Activated B cell treated with CpG ODN at 0.5 μM for 24 hours (primary cell): ENCODE data around the gene CPN2. TPM values are rescaled to one million over a fixed set of nuclear protein-coding genes. Genes with fewer than 3 reads are reported as not detected.

Experiments
- ATAC-seq: fragments of 200-7000 bp; cut with Tn5 transposase; one replicate; pipeline ENCODE4 v1.10.0; 2021; ENCODE audit warnings: low read depth, mild to moderate bottlenecking, moderate library complexity
- CTCF ChIA-PET: fragments of 350-600 bp; sonication (Branson Sonifier 250); formaldehyde crosslinking; loops from one replicate; lab custom pipeline; 2021; ENCODE audit warnings: antibody characterized with exemption; lab: Charles Lee
- POLR2A ChIA-PET: fragments of 350-600 bp; sonication (Branson Sonifier 250); formaldehyde crosslinking; loops from one replicate; lab custom pipeline; 2021; ENCODE audit warnings: antibody characterized with exemption; lab: Charles Lee
- DNase-seq: peaks from one replicate; pipeline ENCODE4 v3.0.0; 2022
- H3K27ac Mint-ChIP-seq: one replicate; pipeline ENCODE4 v1.8.0; 2020; ENCODE audit warnings: mixed read lengths
- H3K27me3 Mint-ChIP-seq: one replicate; pipeline ENCODE4 v1.8.0; 2021; ENCODE audit warnings: mixed read lengths
- H3K36me3 Mint-ChIP-seq: one replicate; pipeline ENCODE4 v1.8.0; 2021; ENCODE audit warnings: low read depth, mixed read lengths
- H3K4me1 Mint-ChIP-seq: one replicate; pipeline ENCODE4 v1.8.0; 2021; ENCODE audit warnings: mixed read lengths
- H3K4me3 Mint-ChIP-seq: one replicate; pipeline ENCODE4 v1.8.0; 2020; ENCODE audit warnings: mild to moderate bottlenecking, mixed read lengths
- H3K9me3 Mint-ChIP-seq: one replicate; pipeline ENCODE4 v1.8.0; 2020; ENCODE audit warnings: mixed read lengths
- CTCF ChIP-seq: fragments of 200-600 bp; IDR thresholded peaks from one replicate; pipeline ENCODE4 v1.8.0; 2022; ENCODE audit warnings: antibody characterized with exemption, mild to moderate bottlenecking
- intact Hi-C: fragments of 100-400 bp; cut with micrococcal nuclease; formaldehyde crosslinking; loops from one replicate; pipeline ENCODE4 v1.15.1; 2024
- total RNA-seq: library from RNA; stranded (reverse); gene quantifications from 2 replicates; pipeline ENCODE4 v1.2.3, GENCODE V29; 2022

CPN2 gene
- total RNA-seq, 1 donor from 2014 or later = not detected

DNA sequence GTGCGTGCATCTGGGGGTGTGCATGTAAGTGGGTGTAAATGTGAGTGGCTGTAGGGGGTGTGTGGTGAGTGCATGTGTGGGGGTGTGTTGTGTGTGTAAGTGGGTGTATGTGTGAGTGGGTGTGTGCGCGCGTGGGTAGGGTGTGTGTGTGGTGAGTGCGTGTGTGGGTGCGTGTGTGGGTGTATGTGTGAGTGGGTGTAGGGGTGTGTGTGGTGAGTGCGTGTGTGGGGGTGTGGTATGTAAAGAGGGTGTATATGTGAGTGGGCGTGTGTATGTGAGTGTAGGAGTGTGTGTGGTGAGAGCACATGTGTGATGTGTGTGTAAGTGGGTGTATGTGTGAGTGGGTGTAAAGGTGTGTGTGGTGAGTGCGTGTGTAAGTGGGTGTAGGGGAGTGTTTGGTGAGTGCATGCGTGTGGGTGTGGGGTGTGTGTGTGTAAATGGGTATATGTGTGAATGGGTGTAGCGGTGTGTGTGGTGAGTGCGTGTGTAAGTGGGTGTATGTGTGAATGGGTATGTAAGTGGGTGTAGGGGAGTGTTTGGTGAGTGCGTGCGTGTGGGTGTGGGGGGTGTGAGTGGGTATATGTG is 916 bp upstream of the CPN2 start:
- ChIA-PET POLR2A (no interaction called here), CTCF (no interaction called here)
- Mint-ChIP-seq H3K36me3 (no peaks in the 10 kb centered on the region), H3K4me1 (no peaks in the 10 kb centered on the region), H3K9me3 (no peaks in the 10 kb centered on the region), H3K4me3 (no peak overlapping the region), H3K27me3 (no peaks in the 10 kb centered on the region), H3K27ac (no peak overlapping the region)
- intact Hi-C loops = no loop called here
- DNase-seq (no peak), ATAC-seq (no peak)
- TF ChIP-seq CTCF = no peak

DNA sequence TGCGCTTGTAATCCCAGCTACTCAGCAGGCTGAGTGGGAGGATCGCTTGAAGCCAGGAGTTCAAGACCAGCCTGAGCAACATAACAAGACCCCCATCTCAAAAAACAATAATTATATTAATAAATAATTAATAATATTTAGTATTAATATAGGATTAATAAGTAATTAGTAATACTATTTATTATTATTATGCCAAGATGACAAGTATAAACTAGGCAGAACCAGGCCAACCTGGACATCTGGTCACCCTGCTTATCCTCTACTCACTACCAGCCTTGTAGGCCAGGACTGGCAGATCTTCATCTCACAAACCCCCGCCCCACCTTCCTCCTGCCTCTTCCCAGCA is 429 bp downstream of the CPN2 start:
- POLR2A ChIA-PET = no interaction called here
- no peak overlapping the region for H3K4me3 Mint-ChIP-seq
- no peaks in the 10 kb centered on the region for H3K9me3 Mint-ChIP-seq
- no peak overlapping the region for H3K27ac Mint-ChIP-seq
- no peaks in the 10 kb centered on the region for H3K4me1 Mint-ChIP-seq
- no peak for DNase-seq
- H3K36me3 Mint-ChIP-seq = no peaks in the 10 kb centered on the region
- peaks cover under 1% of the 10 kb centered on the region for H3K27me3 Mint-ChIP-seq
- CTCF ChIA-PET = no interaction called here
- no peak for TF ChIP-seq CTCF
- intact Hi-C loops = no loop called here
- no peak for ATAC-seq

- H3K27ac Mint-ChIP-seq = no peak overlapping the region
- H3K27me3 Mint-ChIP-seq = peaks cover 3% of the 10 kb centered on the region
- CTCF ChIA-PET = no interaction called here
- DNase-seq (no peak), ATAC-seq (no peak)
- H3K36me3 Mint-ChIP-seq = no peaks in the 10 kb centered on the region
- POLR2A ChIA-PET = no interaction called here
- H3K4me1 Mint-ChIP-seq = no peaks in the 10 kb centered on the region
- intact Hi-C loops = loop anchor here (10.0 kb wide), 1 partner anchor 1534 kb away; no protein-coding TSS in a partner anchor
- H3K9me3 Mint-ChIP-seq = no peaks in the 10 kb centered on the region
- TF ChIP-seq CTCF = no peak
- no peak overlapping the region for H3K4me3 Mint-ChIP-seq
These were observed 2.8 kb downstream of the CPN2 start for GRCh38 chr3:194348354-194348753.

DNA sequence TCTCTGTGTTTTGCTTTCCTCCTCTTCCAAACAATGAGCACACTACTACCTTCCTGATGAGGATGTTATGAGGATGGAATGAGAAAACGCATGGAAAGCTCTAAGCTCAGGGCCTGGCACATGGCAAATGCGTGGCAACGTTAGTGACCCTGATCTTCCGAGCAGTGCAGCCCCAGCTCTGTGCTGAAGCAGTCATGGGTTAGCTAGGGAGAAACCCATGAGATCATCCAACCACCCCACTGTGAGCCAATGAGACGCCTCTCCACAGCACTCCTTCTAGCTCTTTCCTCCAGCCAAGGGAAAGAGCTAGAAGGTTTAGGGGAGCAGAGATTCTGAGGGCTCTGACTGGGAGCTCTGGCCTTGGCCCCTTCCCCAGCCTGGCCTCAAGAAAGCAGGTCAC is 4.5 kb downstream of the CPN2 start:
- H3K27ac Mint-ChIP-seq = no peak overlapping the region
- POLR2A ChIA-PET = no interaction called here
- DNase-seq = no peak
- TF ChIP-seq CTCF = no peak
- H3K4me3 Mint-ChIP-seq = no peak overlapping the region
- no peak for ATAC-seq
- H3K9me3 Mint-ChIP-seq = no peaks in the 10 kb centered on the region
- intact Hi-C loops = loop anchor here (10.0 kb wide), 1 partner anchor 1532 kb away; no protein-coding TSS in a partner anchor
- H3K4me1 Mint-ChIP-seq = no peaks in the 10 kb centered on the region
- H3K36me3 Mint-ChIP-seq = no peaks in the 10 kb centered on the region
- CTCF ChIA-PET = interaction anchor here (0.9 to 6.5 kb wide), 4 partner anchors 11 to 690 kb away, joined by 3 to 55 read pairs (median 3); no protein-coding TSS in a partner anchor
- peaks cover 5% of the 10 kb centered on the region for H3K27me3 Mint-ChIP-seq

GRCh38 chr3:194346035-194346434 is 5.1 kb downstream of the CPN2 start:
- H3K27me3 Mint-ChIP-seq = peaks cover 8% of the 10 kb centered on the region
- H3K4me3 Mint-ChIP-seq = no peak overlapping the region
- no peak overlapping the region for H3K27ac Mint-ChIP-seq
- H3K36me3 Mint-ChIP-seq = no peaks in the 10 kb centered on the region
- H3K9me3 Mint-ChIP-seq = no peaks in the 10 kb centered on the region
- no peaks in the 10 kb centered on the region for H3K4me1 Mint-ChIP-seq
- ATAC-seq (no peak), DNase-seq (no peak)
- CTCF ChIA-PET = interaction anchor here (0.9 to 6.5 kb wide), 6 partner anchors 9 to 689 kb away, joined by 3 to 55 read pairs (median 3); no protein-coding TSS in a partner anchor
- POLR2A ChIA-PET = no interaction called here
- TF ChIP-seq CTCF = no peak
- intact Hi-C loops = loop anchor here (10.0 kb wide), 1 partner anchor 1531 kb away; no protein-coding TSS in a partner anchor
